NCI-H2081 (cell line): ENCODE data around the gene OCIAD2.
"Not testable (repeated sequence)": the region's sequence is repeated elsewhere in the genome, so short reads cannot be mapped to it uniquely, and the experiment has no call there.

Source experiments
- DNase-seq, 2 experiments: peaks; one replicate each; lab custom pipeline; 2025; lab: John Stamatoyannopoulos, UW

The OCIAD2 gene

DNA sequence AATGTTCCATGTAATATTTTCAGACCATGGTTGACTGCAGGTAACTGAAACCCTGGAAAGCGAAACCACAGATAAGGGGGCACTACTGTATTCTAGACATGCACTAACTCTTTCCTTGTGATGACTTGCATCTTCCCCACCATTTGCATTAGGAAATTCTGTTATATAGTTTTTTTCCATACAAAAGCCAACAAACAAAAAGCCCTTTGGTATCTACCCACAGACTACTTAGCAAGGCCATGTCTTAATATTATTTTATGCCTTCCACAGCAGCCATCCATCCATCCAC, 52.2 kb downstream of the OCIAD2 start:
- no peak for DNase-seq

DNA sequence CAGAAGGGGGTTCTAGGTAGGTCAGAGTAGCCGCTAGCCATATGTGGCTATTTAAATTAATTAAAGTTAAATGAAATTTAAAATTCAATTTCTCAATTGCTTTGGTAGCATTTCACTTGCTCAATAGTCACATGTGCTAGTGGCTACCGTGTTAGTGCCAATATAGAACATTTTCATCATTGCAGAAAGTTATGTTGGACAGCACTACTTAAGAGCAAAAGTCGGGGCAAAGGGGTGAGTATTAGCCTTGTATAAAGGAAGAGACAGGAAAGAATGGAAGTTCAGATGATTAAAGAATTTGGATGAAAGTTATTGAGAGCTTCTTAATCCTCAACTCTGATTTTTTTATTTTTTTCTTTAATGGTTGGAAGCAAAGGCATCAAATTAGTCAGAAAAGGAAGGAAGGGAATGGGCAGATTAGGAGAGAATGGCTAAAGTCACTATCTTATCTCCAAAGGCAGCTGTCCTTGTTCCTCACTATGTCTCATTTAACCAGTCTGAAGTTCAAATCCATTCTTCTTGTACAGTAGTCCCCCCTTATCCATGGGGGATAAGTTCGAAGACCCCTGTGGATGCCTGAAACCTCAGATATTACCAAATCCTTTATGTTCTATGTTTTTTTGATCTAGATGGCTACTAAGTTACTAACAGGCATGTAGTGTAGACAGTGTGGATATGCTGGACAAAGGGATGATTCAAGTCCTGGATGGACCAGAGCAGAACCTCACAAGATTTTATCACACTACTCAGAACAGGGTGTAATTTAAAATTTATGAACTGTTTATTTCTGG, 52.8 kb downstream of the OCIAD2 start:
- no peak for DNase-seq

DNA sequence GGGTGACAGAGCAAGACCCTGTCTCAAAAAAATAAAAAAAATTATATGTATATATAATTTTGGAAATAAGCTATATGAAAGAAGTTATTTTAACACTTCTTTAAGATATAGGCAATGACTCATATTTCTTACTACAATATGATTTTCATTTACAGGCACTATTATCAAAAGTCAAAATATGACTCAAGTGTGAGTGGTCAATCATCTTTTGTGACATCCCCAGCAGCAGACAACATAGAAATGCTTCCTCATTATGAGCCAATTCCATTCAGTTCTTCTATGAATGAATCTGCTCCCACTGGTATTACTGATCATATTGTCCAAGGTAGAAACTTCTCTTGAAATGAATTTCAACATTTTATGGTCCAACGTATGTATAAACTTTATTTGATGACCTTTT, 54.9 kb downstream of the OCIAD2 start:
- DNase-seq = no peak

DNA sequence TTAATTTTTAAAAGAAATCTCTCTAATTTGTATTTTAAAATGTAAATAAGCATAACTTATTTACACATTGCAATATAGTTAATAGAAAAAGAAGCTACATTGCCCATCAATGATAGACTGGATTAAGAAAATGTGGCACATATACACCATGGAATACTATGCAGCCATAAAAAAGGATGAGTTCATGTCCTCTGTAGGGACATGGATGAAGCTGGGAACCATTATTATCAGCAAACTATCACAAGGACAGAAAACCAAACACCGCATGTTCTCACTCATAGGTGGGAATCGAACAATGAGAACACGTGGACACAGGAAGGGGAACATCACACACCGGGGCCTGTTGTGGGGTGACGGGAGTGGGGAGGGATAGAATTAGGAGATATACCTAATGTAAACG, 57.8 kb downstream of the OCIAD2 start:
- DNase-seq = not testable (repeated sequence)

DNA sequence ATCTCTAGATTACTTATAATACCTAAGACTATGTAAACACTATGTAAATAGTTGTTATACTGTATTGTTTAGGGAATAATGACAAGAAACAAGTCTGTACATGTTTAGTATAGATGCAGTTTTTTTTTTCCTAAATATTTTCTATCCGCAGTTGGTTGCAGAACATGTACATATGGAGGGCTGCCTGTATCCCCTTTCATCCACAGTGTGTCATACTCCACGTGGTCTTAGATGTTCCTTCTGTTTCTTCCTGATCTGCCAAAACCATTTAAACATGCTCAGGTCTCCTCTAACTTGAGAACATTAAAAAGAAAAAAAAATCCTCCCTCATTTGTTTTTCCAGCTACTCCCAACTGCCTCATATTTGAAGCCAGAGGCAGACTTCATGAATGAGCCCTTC, 61.7 kb downstream of the OCIAD2 start:
- DNase-seq = no peak

DNA sequence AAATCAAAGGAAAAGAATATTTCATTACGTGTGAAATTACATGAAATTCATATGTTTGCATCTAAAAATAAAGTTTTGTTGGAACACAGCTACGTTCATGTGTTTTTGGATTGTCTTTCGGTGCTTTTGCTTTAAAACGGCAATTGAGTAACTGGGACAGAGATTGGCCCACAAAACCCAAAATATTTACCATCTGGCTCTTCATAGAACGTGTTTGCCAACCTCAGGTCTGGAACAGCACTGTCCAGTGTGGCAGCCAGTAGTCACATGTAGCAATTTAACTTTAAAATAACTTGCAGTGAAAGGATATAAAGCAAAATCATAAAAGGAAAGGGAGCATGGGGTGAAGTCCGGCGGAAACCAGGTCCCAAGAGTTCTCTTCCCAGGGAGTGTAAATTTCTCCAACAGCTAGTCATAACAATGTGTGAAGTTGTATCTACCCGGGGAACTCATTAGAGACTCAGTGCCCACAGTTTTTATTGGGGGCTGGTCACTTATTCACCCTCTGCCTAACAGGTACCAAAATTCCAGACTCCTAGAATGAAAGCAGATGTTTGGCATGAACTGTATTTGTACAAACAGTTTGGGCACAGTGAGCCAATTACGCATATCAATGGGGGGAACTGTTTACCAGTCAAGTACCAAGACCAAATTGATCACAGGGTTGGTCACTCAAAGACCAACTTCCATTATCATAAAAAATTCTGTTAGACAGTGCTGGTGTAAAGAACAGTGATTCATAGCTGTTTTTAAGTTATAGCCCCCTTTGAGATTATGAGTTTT, 65.3 kb downstream of the OCIAD2 start:
- no peak for DNase-seq

DNA sequence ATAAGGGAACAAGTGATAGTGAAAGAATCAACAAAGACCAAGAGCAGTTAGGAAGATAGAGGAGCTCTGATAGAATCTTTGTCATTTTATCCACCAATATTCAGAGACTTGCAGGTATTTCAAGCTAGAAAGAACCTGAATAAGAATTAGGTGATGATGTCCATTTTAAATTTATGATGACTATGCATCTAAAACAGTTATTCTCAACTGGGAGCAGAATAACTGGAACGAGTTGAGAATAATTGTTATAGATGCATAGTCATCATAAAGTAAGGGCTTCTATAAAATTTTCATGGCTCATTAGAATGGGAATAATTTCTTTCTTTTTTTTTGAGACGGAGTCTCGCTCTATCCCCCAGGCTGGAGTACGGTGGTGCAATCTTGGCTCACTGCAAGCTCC, 69.9 kb downstream of the OCIAD2 start:
- DNase-seq = no peak
